ENCODE measurements around the gene VPS33A.

DNA sequence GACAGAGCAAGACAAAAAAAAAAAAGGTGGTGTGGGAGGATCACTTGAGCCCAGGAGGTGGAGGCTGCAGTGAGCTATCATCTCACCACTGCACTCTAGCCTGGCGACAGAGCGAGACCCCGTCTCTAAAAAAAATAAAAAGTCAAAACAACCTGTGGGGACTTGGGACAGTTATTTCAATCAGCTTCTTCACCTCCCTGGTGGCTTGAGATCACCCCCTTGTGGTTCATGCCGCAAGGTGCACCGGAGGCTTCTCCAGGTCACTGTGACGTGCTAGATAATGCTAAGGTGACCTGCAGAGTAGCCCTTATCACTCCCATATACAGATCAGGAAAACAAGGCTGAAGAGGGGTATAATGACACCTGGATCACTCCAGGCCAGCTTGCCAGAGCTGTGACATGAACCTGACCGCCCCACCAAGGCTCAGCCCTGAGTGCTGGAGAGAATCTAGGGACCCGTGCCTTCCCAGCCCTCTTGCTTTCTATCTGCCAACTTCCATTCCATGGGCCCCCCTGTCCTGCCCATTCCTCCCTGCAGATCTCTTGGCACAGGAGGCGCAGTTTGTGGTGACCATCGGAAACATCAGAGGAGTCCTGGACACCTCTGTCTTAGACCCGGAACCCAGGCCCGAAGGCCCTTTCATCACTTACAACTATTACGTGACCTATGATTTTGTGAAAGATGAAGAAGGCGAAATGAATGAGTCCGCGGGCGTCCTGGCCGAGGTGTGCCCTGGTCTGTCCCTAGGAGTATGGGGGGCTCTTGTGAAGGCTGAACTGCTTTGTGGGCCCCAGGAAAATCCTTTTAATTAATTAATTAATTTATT is 75.2 kb downstream of the VPS33A start:
- TF ChIP-seq KLF13 (CRISPR knock-in tag; IDR thresholded peaks at IDR 0.05) (no peak), YY1 (IDR thresholded peaks at IDR 0.05; ENCODE audit: insufficient read depth, insufficient replicate concordance, low read depth, low read length) (no peak), ZNF788 (CRISPR knock-in tag; IDR thresholded peaks at IDR 0.05; ENCODE audit: borderline replicate concordance) (no peak), ZNF570 (CRISPR knock-in tag; IDR thresholded peaks at IDR 0.05; ENCODE audit: borderline replicate concordance) (no peak), EP300 (IDR thresholded peaks at IDR 0.05; ENCODE audit: low read depth in 2 of 2, low read length in 2 of 2) (no peak), EP300 (CRISPR knock-in tag; IDR thresholded peaks at IDR 0.05; ENCODE audit: borderline replicate concordance) (no peak), SP1 (IDR thresholded peaks at IDR 0.05) (no peak), SP1 (CRISPR knock-in tag; IDR thresholded peaks at IDR 0.05) (no peak)

All from HepG2 (cell line).